SK-N-SH (cell line): ENCODE results near the gene TLL2.

Experiments used
- EZH2phosphoT487 ChIP-seq: fragments of 200-600 bp; sonication (generic); IDR thresholded peaks from 2 replicates; pipeline ENCODE4 v1.6.1; 2017; ENCODE audit warnings: low read depth, mixed run types, mild to moderate bottlenecking, antibody characterized with exemption, moderate library complexity, borderline replicate concordance
- NRF1 ChIP-seq: IDR thresholded peaks from 2 replicates; pipeline ENCODE4 v1.6.1; 2012; ENCODE audit warnings: low read depth, mild to moderate bottlenecking, low read length
- POLR2AphosphoS5 ChIP-seq: IDR thresholded peaks from 2 replicates; pipeline ENCODE4 v1.6.1; 2012; ENCODE audit warnings: low read depth, low read length
- RAD21 ChIP-seq: IDR thresholded peaks from 2 replicates; pipeline ENCODE4 v1.6.1; 2012; ENCODE audit warnings: mild to moderate bottlenecking, low read length
- RFX5 ChIP-seq: IDR thresholded peaks from 2 replicates; pipeline ENCODE4 v1.6.1; 2012; ENCODE audit warnings: mild to moderate bottlenecking, improper control_type of control experiment, low read length
- SIN3A ChIP-seq: IDR thresholded peaks from 2 replicates; pipeline ENCODE4 v1.6.1; 2012; ENCODE audit warnings: low read depth, mild to moderate bottlenecking, low read length, moderate library complexity, borderline replicate concordance
- TAF1 ChIP-seq: IDR thresholded peaks from 2 replicates; pipeline ENCODE4 v1.6.1; 2012; ENCODE audit warnings: low read depth, mild to moderate bottlenecking, low read length, moderate library complexity, borderline replicate concordance
- TCF12 ChIP-seq: IDR thresholded peaks from 2 replicates; pipeline ENCODE4 v1.4.0; 2012
- TF ChIP-seq, protein P1 (sequence below): fragments of 150-350 bp; IDR thresholded peaks from 2 replicates; pipeline ENCODE4 v1.6.1; 2017; ENCODE audit warnings: antibody characterized with exemption, low read length, low read depth, borderline replicate concordance
- TF ChIP-seq, protein P2 (sequence below): IDR thresholded peaks from 2 replicates; pipeline ENCODE4 v1.6.1; 2012; ENCODE audit warnings: mild to moderate bottlenecking, low read depth, low read length, moderate library complexity
- TF ChIP-seq, protein P3 (sequence below): fragments of 200-600 bp; sonication (generic); IDR thresholded peaks from 2 replicates; pipeline ENCODE4 v1.6.1; 2017; ENCODE audit warnings: antibody characterized with exemption, mild to moderate bottlenecking, moderate library complexity

DNA sequence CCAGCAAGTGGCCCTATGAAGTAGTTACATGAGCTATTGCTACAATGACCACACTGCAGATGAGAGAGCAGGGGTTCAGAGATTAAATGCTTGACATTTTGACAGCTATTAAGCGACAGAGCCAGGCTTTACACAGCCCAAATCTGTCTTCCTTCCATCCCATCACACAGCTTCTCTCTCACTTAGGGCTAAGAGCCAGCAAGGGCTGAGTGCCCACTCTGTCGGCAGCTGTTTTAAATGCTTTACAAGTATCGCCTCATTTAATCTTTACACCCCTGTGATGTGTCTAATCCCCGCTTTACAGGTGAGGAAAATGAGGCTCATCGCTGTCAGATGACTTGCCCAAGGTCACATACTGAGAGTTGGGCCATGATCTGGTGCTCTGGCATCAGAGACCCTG is 139.7 kb downstream of the TLL2 start:
- TF ChIP-seq EZH2phosphoT487: no peak
- TF ChIP-seq TAF1: no peak
- no peak for TF ChIP-seq RFX5
- TF ChIP-seq, protein P1, sequence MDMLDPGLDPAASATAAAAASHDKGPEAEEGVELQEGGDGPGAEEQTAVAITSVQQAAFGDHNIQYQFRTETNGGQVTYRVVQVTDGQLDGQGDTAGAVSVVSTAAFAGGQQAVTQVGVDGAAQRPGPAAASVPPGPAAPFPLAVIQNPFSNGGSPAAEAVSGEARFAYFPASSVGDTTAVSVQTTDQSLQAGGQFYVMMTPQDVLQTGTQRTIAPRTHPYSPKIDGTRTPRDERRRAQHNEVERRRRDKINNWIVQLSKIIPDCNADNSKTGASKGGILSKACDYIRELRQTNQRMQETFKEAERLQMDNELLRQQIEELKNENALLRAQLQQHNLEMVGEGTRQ: no peak
- TF ChIP-seq, protein P2, sequence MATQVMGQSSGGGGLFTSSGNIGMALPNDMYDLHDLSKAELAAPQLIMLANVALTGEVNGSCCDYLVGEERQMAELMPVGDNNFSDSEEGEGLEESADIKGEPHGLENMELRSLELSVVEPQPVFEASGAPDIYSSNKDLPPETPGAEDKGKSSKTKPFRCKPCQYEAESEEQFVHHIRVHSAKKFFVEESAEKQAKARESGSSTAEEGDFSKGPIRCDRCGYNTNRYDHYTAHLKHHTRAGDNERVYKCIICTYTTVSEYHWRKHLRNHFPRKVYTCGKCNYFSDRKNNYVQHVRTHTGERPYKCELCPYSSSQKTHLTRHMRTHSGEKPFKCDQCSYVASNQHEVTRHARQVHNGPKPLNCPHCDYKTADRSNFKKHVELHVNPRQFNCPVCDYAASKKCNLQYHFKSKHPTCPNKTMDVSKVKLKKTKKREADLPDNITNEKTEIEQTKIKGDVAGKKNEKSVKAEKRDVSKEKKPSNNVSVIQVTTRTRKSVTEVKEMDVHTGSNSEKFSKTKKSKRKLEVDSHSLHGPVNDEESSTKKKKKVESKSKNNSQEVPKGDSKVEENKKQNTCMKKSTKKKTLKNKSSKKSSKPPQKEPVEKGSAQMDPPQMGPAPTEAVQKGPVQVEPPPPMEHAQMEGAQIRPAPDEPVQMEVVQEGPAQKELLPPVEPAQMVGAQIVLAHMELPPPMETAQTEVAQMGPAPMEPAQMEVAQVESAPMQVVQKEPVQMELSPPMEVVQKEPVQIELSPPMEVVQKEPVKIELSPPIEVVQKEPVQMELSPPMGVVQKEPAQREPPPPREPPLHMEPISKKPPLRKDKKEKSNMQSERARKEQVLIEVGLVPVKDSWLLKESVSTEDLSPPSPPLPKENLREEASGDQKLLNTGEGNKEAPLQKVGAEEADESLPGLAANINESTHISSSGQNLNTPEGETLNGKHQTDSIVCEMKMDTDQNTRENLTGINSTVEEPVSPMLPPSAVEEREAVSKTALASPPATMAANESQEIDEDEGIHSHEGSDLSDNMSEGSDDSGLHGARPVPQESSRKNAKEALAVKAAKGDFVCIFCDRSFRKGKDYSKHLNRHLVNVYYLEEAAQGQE: no peak
- TF ChIP-seq, protein P3, sequence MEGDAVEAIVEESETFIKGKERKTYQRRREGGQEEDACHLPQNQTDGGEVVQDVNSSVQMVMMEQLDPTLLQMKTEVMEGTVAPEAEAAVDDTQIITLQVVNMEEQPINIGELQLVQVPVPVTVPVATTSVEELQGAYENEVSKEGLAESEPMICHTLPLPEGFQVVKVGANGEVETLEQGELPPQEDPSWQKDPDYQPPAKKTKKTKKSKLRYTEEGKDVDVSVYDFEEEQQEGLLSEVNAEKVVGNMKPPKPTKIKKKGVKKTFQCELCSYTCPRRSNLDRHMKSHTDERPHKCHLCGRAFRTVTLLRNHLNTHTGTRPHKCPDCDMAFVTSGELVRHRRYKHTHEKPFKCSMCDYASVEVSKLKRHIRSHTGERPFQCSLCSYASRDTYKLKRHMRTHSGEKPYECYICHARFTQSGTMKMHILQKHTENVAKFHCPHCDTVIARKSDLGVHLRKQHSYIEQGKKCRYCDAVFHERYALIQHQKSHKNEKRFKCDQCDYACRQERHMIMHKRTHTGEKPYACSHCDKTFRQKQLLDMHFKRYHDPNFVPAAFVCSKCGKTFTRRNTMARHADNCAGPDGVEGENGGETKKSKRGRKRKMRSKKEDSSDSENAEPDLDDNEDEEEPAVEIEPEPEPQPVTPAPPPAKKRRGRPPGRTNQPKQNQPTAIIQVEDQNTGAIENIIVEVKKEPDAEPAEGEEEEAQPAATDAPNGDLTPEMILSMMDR: no peak
- TF ChIP-seq SIN3A: no peak
- TF ChIP-seq POLR2AphosphoS5: no peak
- no peak for TF ChIP-seq NRF1
- no peak for TF ChIP-seq TCF12
- no peak for TF ChIP-seq RAD21
